SK-N-SH treated with all-trans-retinoic acid at 6 μM for 48 hours (cell line): ENCODE data around the gene KCNS1.
"Not testable (repeated sequence)": the region's sequence is repeated elsewhere in the genome, so short reads cannot be mapped to it uniquely, and the experiment has no call there.

Source experiments
- ARNTL ChIP-seq: fragments of 450-650 bp; formaldehyde crosslinking; IDR thresholded peaks from 2 replicates; pipeline ENCODE4 v1.5.0; 2020; ENCODE audit warnings: low read depth, mild to moderate bottlenecking, moderate library complexity, borderline replicate concordance
- CREB5 ChIP-seq: fragments of 250-450 bp; sonication (Bioruptor Pico); IDR thresholded peaks from 2 replicates; pipeline ENCODE4 v1.5.1; 2020; ENCODE audit warnings: low read depth, mild to moderate bottlenecking, moderate library complexity
- ISL1 ChIP-seq: fragments of 250-450 bp; sonication (Bioruptor Pico); IDR thresholded peaks from 2 replicates; pipeline ENCODE4 v2.1.2; 2022; ENCODE audit warnings: mild to moderate bottlenecking, moderate library complexity
- POU6F1 ChIP-seq: fragments of 250-450 bp; sonication (Bioruptor Pico); IDR thresholded peaks from 2 replicates; pipeline ENCODE4 v1.8.0; 2021; ENCODE audit warnings: low read depth, mild to moderate bottlenecking, moderate library complexity, borderline replicate concordance
- ZFP30 ChIP-seq: fragments of 450-650 bp; formaldehyde crosslinking; IDR thresholded peaks from 2 replicates; pipeline ENCODE4 v1.5.0; 2022; ENCODE audit warnings: mild to moderate bottlenecking, moderate library complexity

GRCh38 chr20:45139733-45140375, 38.9 kb upstream of the KCNS1 start:
- TF ChIP-seq ISL1 (CRISPR knock-in tag); ARNTL (CRISPR knock-in tag); POU6F1 (CRISPR knock-in tag); ZFP30; CREB5 (CRISPR knock-in tag): not testable (repeated sequence)
